SK-N-SH (cell line): Measurements from ENCODE around the gene PARVB.

ENCODE experiments used
- EZH2phosphoT487 ChIP-seq: fragments of 200-600 bp; sonication (generic); IDR thresholded peaks from 2 replicates; pipeline ENCODE4 v1.6.1; 2017; ENCODE audit warnings: low read depth, mixed run types, mild to moderate bottlenecking, antibody characterized with exemption, moderate library complexity, borderline replicate concordance
- POLR2AphosphoS5 ChIP-seq: IDR thresholded peaks from 2 replicates; pipeline ENCODE4 v1.6.1; 2012; ENCODE audit warnings: low read depth, low read length

- TF ChIP-seq POLR2AphosphoS5 = no peak
- TF ChIP-seq EZH2phosphoT487 = no peak
Observed at GRCh38 chr22:44167501-44167900, 143.4 kb downstream of the PARVB start.
